MCF 10A (cell line): ENCODE results near the gene BCL2L11. TPM values are rescaled to one million over a fixed set of nuclear protein-coding genes. Genes with fewer than 3 reads are reported as not detected.

Experiments used
- BruUV-seq: library from RNA; stranded (reverse); fragments of 400-500 nt; replicated peaks from 2 replicates; lab custom pipeline; 2021; lab: Mats Ljungman, UMichigan
- CTCF ChIA-PET: fragments of 300-600 bp; sonication (Branson Sonifier 250); formaldehyde crosslinking; extraction: SDS; loops from one replicate; lab custom pipeline; 2021; ENCODE audit warnings: antibody characterized with exemption, inconsistent platforms; lab: Yijun Ruan, JAX
- POLR2A ChIA-PET: fragments of 300-600, 350-650 bp; sonication (Branson Sonifier 250); formaldehyde crosslinking; extraction: SDS; loops from one replicate; lab custom pipeline; 2020; ENCODE audit warnings: antibody characterized with exemption, inconsistent platforms; lab: Yijun Ruan, JAX
- DNase-seq: peaks from one replicate; pipeline ENCODE4 v3.0.0-alpha.2; 2018; ENCODE audit not compliant: unreplicated experiment
- H3K27ac Mint-ChIP-seq: one replicate; pipeline ENCODE4 v1.8.0; 2022; ENCODE audit warnings: mild to moderate bottlenecking, low read depth, mixed read lengths; ENCODE audit not compliant: unreplicated experiment
- H3K27me3 Mint-ChIP-seq: one replicate; pipeline ENCODE4 v1.8.0; 2022; ENCODE audit warnings: mixed read lengths; ENCODE audit not compliant: insufficient read depth, unreplicated experiment
- H3K36me3 Mint-ChIP-seq: one replicate; pipeline ENCODE4 v1.8.0; 2022; ENCODE audit warnings: mild to moderate bottlenecking, moderate library complexity, mixed read lengths; ENCODE audit not compliant: insufficient read depth, unreplicated experiment
- H3K4me1 Mint-ChIP-seq: one replicate; pipeline ENCODE4 v1.8.0; 2022; ENCODE audit warnings: mixed read lengths; ENCODE audit not compliant: insufficient read depth, unreplicated experiment
- H3K4me3 Mint-ChIP-seq: one replicate; pipeline ENCODE4 v1.8.0; 2022; ENCODE audit warnings: mild to moderate bottlenecking, moderate library complexity, mixed read lengths; ENCODE audit not compliant: unreplicated experiment
- H3K9me3 Mint-ChIP-seq: one replicate; pipeline ENCODE4 v1.8.0; 2022; ENCODE audit warnings: mixed read lengths; ENCODE audit not compliant: unreplicated experiment
- intact Hi-C: fragments of 100-400 bp; cut with micrococcal nuclease; formaldehyde crosslinking; loops from 2 replicates; pipeline ENCODE4 v1.14.1; 2022
- total RNA-seq: library from RNA; stranded (reverse); gene quantifications from 2 replicates; pipeline ENCODE4 v1.2.3, GENCODE V29; 2022
- TF ChIP-seq, protein P1 (sequence below): fragments of 200-600 bp; IDR thresholded peaks from one replicate; pipeline ENCODE4 v1.8.0; 2022; ENCODE audit warnings: antibody characterized with exemption, mild to moderate bottlenecking; ENCODE audit not compliant: unreplicated experiment

BCL2L11 gene
- total RNA-seq, 1 experiment from 2014 or later = 5.8 TPM

DNA sequence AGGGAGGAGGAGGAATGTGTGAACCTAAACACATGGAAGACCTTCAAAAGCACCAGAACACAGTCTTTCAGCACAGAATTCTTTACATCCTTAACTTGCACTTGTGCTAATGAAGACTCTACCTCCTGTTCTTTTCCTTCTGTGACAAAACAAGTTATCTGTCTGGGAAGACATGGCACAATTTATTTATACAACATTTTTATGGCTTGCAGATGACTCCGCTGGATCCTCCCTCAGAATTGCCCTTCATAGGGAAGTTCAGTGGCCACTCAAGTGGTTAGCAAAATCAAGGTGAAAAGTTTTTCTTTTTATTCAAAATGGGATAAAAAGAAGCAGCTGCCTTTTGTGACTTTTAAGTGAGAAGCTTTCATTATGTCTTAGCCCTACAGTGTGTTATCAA, 21.4 kb downstream of the BCL2L11 start:
- H3K27me3 Mint-ChIP-seq = no peaks in the 10 kb centered on the region
- TF ChIP-seq, protein P1, sequence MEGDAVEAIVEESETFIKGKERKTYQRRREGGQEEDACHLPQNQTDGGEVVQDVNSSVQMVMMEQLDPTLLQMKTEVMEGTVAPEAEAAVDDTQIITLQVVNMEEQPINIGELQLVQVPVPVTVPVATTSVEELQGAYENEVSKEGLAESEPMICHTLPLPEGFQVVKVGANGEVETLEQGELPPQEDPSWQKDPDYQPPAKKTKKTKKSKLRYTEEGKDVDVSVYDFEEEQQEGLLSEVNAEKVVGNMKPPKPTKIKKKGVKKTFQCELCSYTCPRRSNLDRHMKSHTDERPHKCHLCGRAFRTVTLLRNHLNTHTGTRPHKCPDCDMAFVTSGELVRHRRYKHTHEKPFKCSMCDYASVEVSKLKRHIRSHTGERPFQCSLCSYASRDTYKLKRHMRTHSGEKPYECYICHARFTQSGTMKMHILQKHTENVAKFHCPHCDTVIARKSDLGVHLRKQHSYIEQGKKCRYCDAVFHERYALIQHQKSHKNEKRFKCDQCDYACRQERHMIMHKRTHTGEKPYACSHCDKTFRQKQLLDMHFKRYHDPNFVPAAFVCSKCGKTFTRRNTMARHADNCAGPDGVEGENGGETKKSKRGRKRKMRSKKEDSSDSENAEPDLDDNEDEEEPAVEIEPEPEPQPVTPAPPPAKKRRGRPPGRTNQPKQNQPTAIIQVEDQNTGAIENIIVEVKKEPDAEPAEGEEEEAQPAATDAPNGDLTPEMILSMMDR = no peak
- BruUV-seq = no TSS peak
- no peak overlapping the region for H3K27ac Mint-ChIP-seq
- peaks cover 61% of the 10 kb centered on the region for H3K36me3 Mint-ChIP-seq
- H3K4me1 Mint-ChIP-seq = peaks cover 20% of the 10 kb centered on the region
- H3K4me3 Mint-ChIP-seq = no peak overlapping the region
- no peak for DNase-seq
- CTCF ChIA-PET = no interaction called here
- POLR2A ChIA-PET = no interaction called here
- intact Hi-C loops = no loop called here
- no peaks in the 10 kb centered on the region for H3K9me3 Mint-ChIP-seq

DNA sequence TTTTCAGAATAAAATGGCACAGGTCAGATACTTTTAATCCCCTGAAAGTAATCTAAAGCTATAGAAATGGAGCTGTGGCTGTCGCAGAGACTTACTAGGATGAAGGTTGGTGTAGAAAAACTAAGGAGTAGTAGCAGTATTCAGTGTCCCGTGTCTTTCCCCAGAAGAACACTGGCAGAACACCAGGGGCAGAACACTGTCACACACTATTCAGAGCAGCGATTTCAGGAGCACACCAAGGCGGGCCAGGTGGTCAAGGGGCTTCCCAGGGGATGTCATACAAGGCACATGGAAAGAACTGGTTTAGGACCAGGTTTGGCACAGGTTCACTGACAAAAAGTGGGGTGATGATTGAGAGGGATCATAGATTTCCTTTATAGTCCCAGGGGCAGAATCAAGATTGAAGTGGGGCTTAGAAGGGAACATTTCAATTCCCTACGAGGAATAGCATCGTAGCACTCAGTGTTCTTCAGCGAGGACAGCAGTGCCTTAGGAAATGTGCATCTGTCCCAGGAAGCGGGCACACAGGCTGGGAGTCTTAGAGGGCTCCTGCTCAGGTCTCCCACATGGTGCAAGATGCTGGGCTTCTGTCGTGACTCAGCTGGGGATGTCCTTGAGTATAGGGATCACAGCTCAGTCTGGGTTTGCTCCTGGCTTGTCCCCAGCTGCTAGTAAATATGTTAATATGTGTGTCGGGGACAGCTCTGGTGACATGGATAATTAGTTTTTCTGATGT, 22.6 kb downstream of the BCL2L11 start:
- intact Hi-C loops = no loop called here
- DNase-seq = no peak
- H3K27ac Mint-ChIP-seq = no peak overlapping the region
- CTCF ChIA-PET = interaction anchor here (0.7 to 0.9 kb wide), 2 partner anchors 9 to 331 kb away, joined by 4 read pairs; no protein-coding TSS in a partner anchor
- no TSS peak for BruUV-seq
- H3K4me3 Mint-ChIP-seq = no peak overlapping the region
- H3K9me3 Mint-ChIP-seq = no peaks in the 10 kb centered on the region
- H3K36me3 Mint-ChIP-seq = peaks cover 64% of the 10 kb centered on the region
- POLR2A ChIA-PET = interaction anchor here (1.1 to 4.1 kb wide), 4 partner anchors 17 to 24 kb away, joined by 4 to 18 read pairs (median 4); partner anchors contain the start of gene BCL2L11
- H3K4me1 Mint-ChIP-seq = peaks cover 17% of the 10 kb centered on the region
- TF ChIP-seq, protein P1 = no peak
- no peaks in the 10 kb centered on the region for H3K27me3 Mint-ChIP-seq

DNA sequence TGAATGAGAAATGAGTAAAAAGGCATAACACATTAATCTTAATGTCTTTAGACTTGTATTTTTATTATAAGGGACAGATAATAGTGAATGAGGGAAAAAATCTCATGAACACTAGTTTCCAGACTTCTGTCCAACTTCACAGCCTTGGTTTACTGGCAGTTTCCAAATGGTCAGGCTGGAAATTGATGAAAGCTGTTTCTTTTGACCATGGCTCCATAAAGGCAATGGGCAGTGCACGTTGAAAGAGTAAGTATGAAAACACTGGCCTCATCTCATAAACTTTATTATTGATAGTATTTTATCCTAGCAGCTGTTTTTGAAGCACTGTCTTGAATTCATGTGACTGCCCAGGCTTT, 23.1 kb downstream of the BCL2L11 start:
- H3K27me3 Mint-ChIP-seq = no peaks in the 10 kb centered on the region
- no TSS peak for BruUV-seq
- peaks cover 69% of the 10 kb centered on the region for H3K36me3 Mint-ChIP-seq
- CTCF ChIA-PET = interaction anchor here (0.7 to 1.2 kb wide), 3 partner anchors 9 to 331 kb away, joined by 3 to 4 read pairs (median 4); no protein-coding TSS in a partner anchor
- POLR2A ChIA-PET = interaction anchor here (0.7 to 4.1 kb wide), 6 partner anchors 11 to 23 kb away, joined by 3 to 18 read pairs (median 4); partner anchors contain the start of gene BCL2L11
- TF ChIP-seq, protein P1 = no peak
- no peaks in the 10 kb centered on the region for H3K9me3 Mint-ChIP-seq
- H3K27ac Mint-ChIP-seq = no peak overlapping the region
- H3K4me1 Mint-ChIP-seq = peaks cover 17% of the 10 kb centered on the region
- intact Hi-C loops = no loop called here
- no peak for DNase-seq
- H3K4me3 Mint-ChIP-seq = no peak overlapping the region

DNA sequence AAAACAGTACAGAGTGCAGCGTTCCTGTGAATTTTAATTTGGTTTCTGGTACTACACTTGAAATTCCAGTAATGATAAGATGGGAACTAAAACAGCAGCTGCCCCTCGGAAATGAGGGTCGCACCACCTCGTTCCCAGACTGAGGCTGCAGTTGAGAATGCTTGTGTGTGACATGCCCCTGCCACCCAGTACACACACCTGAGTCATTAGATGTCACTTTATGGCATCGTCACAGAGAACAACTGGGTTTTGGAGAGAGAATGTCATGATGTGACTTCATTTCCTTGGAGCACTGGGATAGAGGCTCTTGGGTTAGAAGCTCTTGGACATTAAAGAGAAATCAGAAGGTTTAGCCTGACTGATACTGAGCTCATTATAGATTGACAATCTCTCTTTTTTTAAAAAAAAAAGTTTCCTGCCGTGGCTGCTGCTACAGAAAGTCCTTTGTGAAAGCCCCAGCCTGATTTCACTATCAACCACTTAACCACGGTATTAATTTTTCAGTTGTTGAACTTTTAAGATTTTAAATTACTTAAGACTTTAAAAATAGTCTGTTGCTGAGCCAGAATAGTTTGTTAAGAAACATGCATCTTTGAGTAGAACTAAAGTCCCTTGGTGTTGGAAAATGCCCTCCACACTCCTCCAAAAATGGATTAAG, 24.5 kb downstream of the BCL2L11 start:
- no TSS peak for BruUV-seq
- ChIA-PET CTCF (interaction anchor here (1.1 to 1.2 kb wide), 2 partner anchors 8 to 12 kb away, joined by 3 read pairs; no protein-coding TSS in a partner anchor), POLR2A (interaction anchor here (0.6 to 4.1 kb wide), 8 partner anchors 11 to 28 kb away, joined by 3 to 18 read pairs (median 3); partner anchors contain the start of gene BCL2L11)
- DNase-seq = no peak
- Mint-ChIP-seq H3K9me3 (no peaks in the 10 kb centered on the region), H3K36me3 (peaks cover 77% of the 10 kb centered on the region), H3K27ac (no peak overlapping the region), H3K4me1 (peaks cover 7% of the 10 kb centered on the region), H3K4me3 (no peak overlapping the region), H3K27me3 (no peaks in the 10 kb centered on the region)
- intact Hi-C loops = no loop called here
- TF ChIP-seq, protein P1 = no peak
